Glutamatergic neuron (in vitro differentiated cells): ENCODE data around the gene NFKBIE. TPM values are rescaled to one million over a fixed set of nuclear protein-coding genes. Genes with fewer than 3 reads are reported as not detected.

Experiments
- DNase-seq: peaks from one replicate; pipeline ENCODE4 v3.0.0; 2022
- H3K27ac Mint-ChIP-seq: one replicate; pipeline ENCODE4 v1.8.0; 2020; ENCODE audit warnings: mild to moderate bottlenecking, mixed read lengths, inconsistent platforms; ENCODE audit not compliant: unreplicated experiment
- H3K27me3 Mint-ChIP-seq: one replicate; pipeline ENCODE4 v1.8.0; 2020; ENCODE audit warnings: mild to moderate bottlenecking, moderate library complexity, mixed read lengths, inconsistent platforms; ENCODE audit not compliant: unreplicated experiment
- H3K36me3 Mint-ChIP-seq: one replicate; pipeline ENCODE4 v1.8.0; 2020; ENCODE audit warnings: mild to moderate bottlenecking, mixed read lengths, inconsistent platforms; ENCODE audit not compliant: unreplicated experiment
- H3K4me1 Mint-ChIP-seq: one replicate; pipeline ENCODE4 v1.8.0; 2020; ENCODE audit warnings: mild to moderate bottlenecking, low read depth, mixed read lengths, inconsistent platforms; ENCODE audit not compliant: unreplicated experiment
- H3K4me3 Mint-ChIP-seq: one replicate; pipeline ENCODE4 v1.8.0; 2020; ENCODE audit warnings: mild to moderate bottlenecking, mixed read lengths, inconsistent platforms; ENCODE audit not compliant: unreplicated experiment
- H3K9me3 Mint-ChIP-seq: one replicate; pipeline ENCODE4 v1.8.0; 2020; ENCODE audit warnings: mild to moderate bottlenecking, moderate library complexity, mixed read lengths, inconsistent platforms; ENCODE audit not compliant: unreplicated experiment
- total RNA-seq: library from RNA; stranded (reverse); fragmentation: NEBNext Ultra II Directional; extraction: Animal tissue kit (Norgen Biotek cat#: 25700); gene quantifications from one replicate; pipeline ENCODE4 v1.2.1, GENCODE V29; 2021; ENCODE audit not compliant: unreplicated experiment
- TF ChIP-seq, protein P1 (sequence below): fragments of 200-600 bp; sonication (generic); IDR thresholded peaks from one replicate; pipeline ENCODE4 v1.5.0; 2021; ENCODE audit not compliant: partially characterized antibody, unreplicated experiment

The NFKBIE gene
- total RNA-seq, 1 donor from 2014 or later = 15.3 TPM

DNA sequence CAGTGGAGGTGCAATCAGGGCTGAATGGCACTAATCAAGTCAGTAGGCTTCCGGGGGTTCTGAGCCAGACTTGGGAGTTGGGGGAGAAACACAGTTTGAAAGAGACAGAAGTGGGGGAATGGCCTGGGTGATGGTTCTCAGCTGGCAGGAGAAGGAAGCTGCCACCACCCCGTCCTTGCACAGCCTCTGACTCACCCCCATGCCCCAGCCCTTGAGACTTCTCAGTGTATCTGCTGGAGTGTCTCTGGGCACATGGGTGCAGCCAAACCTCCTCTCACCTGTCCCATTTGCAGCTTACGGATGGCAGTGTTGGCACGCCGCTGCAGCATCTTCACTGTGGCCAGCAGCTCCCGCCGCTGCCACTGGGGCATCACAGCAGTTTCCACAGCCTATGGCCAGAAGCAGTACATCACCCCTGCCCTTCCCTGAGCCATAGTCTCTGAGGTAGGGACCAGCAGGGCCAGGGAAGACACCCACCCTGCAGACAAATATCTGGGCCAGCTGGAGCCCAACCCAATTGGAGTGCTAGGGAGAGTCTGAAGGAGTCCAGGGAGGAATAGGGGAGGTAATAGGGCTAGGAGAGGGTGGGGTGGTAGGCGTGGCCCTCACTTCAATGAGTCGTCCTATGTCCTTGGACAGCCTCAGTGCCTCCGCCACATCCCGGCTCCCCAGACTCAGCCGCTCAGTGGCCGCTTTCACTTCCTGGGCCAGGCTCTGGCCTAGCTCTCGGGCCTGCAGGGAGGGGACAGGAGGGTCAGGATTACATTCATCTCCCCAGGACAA lies 36.6 kb upstream of the NFKBIE start:
- H3K27me3 Mint-ChIP-seq = peaks cover 12% of the 10 kb centered on the region
- no peak overlapping the region for H3K4me3 Mint-ChIP-seq
- TF ChIP-seq, protein P1, sequence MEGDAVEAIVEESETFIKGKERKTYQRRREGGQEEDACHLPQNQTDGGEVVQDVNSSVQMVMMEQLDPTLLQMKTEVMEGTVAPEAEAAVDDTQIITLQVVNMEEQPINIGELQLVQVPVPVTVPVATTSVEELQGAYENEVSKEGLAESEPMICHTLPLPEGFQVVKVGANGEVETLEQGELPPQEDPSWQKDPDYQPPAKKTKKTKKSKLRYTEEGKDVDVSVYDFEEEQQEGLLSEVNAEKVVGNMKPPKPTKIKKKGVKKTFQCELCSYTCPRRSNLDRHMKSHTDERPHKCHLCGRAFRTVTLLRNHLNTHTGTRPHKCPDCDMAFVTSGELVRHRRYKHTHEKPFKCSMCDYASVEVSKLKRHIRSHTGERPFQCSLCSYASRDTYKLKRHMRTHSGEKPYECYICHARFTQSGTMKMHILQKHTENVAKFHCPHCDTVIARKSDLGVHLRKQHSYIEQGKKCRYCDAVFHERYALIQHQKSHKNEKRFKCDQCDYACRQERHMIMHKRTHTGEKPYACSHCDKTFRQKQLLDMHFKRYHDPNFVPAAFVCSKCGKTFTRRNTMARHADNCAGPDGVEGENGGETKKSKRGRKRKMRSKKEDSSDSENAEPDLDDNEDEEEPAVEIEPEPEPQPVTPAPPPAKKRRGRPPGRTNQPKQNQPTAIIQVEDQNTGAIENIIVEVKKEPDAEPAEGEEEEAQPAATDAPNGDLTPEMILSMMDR = no peak
- H3K9me3 Mint-ChIP-seq = peaks cover 2% of the 10 kb centered on the region
- DNase-seq = no peak
- no peaks in the 10 kb centered on the region for H3K36me3 Mint-ChIP-seq
- no peak overlapping the region for H3K27ac Mint-ChIP-seq
- no peaks in the 10 kb centered on the region for H3K4me1 Mint-ChIP-seq

DNA sequence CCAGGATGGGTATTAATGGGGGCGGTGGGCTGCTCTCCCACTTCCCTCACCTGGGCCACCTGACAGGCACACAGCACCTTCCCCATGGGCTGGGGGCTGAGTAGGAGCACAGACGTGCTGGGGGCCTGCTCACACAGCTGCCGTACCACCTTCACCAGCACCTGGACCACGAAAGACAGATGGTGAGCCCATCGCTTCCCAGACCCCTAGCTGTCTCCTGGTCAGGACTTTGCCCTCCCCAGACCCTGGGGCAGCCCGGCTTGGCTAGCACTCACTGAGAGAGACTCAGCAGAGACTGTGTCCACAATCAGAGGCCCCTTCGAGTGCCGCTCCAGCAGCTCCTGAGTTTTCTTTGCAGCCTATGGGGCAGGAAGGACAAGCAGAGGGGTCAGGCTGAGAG lies 35.8 kb upstream of the NFKBIE start:
- H3K9me3 Mint-ChIP-seq = peaks cover 4% of the 10 kb centered on the region
- no peaks in the 10 kb centered on the region for H3K4me1 Mint-ChIP-seq
- no peak overlapping the region for H3K27ac Mint-ChIP-seq
- no peaks in the 10 kb centered on the region for H3K36me3 Mint-ChIP-seq
- no peak overlapping the region for H3K4me3 Mint-ChIP-seq
- no peak for DNase-seq
- TF ChIP-seq, protein P1 = no peak
- peaks cover 18% of the 10 kb centered on the region for H3K27me3 Mint-ChIP-seq

DNA sequence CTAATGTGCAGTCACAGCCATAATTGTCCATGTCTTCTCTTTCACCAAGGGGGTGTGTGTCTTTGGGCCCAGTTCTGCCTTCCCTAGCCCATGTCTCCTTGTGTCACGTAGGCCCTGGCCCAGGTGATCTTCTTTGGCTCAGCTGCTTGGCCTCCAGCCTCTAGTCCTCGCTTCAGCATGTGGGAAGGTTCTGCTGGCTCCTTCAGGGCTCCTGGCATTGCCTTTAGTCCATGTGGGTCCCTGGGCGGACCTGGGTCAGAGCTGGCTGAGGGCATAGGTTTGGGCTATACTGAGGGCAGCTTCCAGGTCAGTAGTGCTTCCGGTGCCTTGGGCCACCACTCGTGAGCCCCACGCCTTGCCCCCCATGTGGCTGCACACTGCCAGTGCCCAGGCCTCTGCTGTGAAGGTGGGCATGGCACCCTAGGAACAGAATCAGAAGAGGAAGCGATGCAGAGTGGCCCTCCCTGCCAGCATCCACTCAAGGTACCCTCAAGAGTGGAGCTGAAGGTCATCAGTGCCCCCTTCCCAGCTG lies 35.0 kb upstream of the NFKBIE start:
- no peaks in the 10 kb centered on the region for H3K4me1 Mint-ChIP-seq
- no peak for DNase-seq
- peaks cover 4% of the 10 kb centered on the region for H3K9me3 Mint-ChIP-seq
- H3K27me3 Mint-ChIP-seq = peaks cover 14% of the 10 kb centered on the region
- TF ChIP-seq, protein P1 = no peak
- H3K4me3 Mint-ChIP-seq = no peak overlapping the region
- no peak overlapping the region for H3K27ac Mint-ChIP-seq
- H3K36me3 Mint-ChIP-seq = no peaks in the 10 kb centered on the region

DNA sequence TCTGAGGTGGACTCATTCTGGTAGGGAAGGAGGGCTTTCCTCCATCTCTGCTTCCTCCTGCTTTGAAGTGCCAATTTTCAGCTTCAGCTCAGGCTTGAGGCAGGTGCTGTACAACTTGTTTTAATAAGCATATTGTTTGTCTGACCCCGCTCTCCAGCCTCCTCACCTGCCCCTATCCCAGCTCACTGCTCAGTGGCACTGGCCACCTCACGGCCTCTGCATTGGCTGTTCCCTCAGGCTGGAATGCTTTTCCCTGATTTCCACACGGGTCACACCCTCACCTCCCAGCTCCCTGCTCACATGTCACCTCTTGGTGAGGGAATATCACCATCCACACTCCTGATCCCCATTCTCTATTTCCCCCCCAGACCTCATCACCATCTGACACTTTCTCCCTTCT lies 33.5 kb upstream of the NFKBIE start:
- no peak overlapping the region for H3K27ac Mint-ChIP-seq
- peak overlapping the region; percentile 77 for H3K4me3 Mint-ChIP-seq
- no peaks in the 10 kb centered on the region for H3K4me1 Mint-ChIP-seq

More for the DNA sequence above, 33.5 kb upstream of the NFKBIE start:
- TF ChIP-seq, protein P1 = no peak
- Mint-ChIP-seq H3K36me3 (no peaks in the 10 kb centered on the region), H3K27me3 (peaks cover 13% of the 10 kb centered on the region), H3K9me3 (peaks cover 7% of the 10 kb centered on the region)
- DNase-seq = no peak
